HL-60 (cell line): ENCODE data around the gene STON1.

ENCODE experiments used
- GABPA ChIP-seq: IDR thresholded peaks from 2 replicates; pipeline ENCODE4 v1.6.1; 2012; ENCODE audit warnings: low read depth
- POLR2AphosphoS5 ChIP-seq: IDR thresholded peaks from 2 replicates; pipeline ENCODE4 v1.6.1; 2012; ENCODE audit warnings: low read depth
- TF ChIP-seq, protein P1 (sequence below): IDR thresholded peaks from one replicate; pipeline ENCODE4 v1.5.1; 2011; ENCODE audit warnings: low read length, control low read depth, inconsistent platforms; ENCODE audit not compliant: insufficient read depth

DNA sequence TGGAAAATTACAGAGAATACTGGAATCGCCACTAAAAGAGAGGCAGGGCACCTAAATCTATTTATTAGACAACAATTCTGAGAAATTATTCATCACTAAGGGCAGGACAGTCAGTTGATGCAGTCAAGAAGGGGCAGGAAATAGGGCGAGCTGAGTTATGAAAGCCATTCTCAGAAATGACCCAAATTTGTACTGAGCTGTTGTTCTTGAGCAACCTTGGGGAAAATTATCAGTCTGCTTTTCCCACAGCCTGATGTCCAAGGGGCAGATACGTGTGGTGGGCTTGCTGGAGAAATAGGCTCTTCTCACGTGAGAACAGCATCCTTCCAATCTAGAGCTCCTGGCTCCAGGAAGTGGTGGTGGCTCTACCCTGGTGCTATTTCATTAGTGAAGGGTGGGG, 38.6 kb downstream of the STON1 start:
- TF ChIP-seq, protein P1, sequence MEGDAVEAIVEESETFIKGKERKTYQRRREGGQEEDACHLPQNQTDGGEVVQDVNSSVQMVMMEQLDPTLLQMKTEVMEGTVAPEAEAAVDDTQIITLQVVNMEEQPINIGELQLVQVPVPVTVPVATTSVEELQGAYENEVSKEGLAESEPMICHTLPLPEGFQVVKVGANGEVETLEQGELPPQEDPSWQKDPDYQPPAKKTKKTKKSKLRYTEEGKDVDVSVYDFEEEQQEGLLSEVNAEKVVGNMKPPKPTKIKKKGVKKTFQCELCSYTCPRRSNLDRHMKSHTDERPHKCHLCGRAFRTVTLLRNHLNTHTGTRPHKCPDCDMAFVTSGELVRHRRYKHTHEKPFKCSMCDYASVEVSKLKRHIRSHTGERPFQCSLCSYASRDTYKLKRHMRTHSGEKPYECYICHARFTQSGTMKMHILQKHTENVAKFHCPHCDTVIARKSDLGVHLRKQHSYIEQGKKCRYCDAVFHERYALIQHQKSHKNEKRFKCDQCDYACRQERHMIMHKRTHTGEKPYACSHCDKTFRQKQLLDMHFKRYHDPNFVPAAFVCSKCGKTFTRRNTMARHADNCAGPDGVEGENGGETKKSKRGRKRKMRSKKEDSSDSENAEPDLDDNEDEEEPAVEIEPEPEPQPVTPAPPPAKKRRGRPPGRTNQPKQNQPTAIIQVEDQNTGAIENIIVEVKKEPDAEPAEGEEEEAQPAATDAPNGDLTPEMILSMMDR = no peak
- TF ChIP-seq POLR2AphosphoS5 (no peak), GABPA (no peak)
